Mesothelial cell of epicardium (in vitro differentiated cells): ENCODE measurements around the gene STRIT1. TPM values are rescaled to one million over a fixed set of nuclear protein-coding genes. Genes with fewer than 3 reads are reported as not detected.

ENCODE experiments used
- DNase-seq, 2 experiments: peaks; one replicate each; pipeline ENCODE4 v3.0.0; 2021; ENCODE audit warnings: low spot score in 2 of 2; ENCODE audit not compliant: unreplicated experiment in 2 of 2
- H3K27ac Mint-ChIP-seq: 2 replicates; pipeline ENCODE4 v1.8.0; 2021; ENCODE audit warnings: mixed read lengths
- H3K27me3 Mint-ChIP-seq: 2 replicates; pipeline ENCODE4 v1.8.0; 2021; ENCODE audit warnings: low read depth, mixed read lengths
- H3K36me3 Mint-ChIP-seq: 2 replicates; pipeline ENCODE4 v1.8.0; 2021; ENCODE audit warnings: mixed read lengths
- H3K4me1 Mint-ChIP-seq: 2 replicates; pipeline ENCODE4 v1.8.0; 2021; ENCODE audit warnings: mixed read lengths
- H3K4me3 Mint-ChIP-seq: 2 replicates; pipeline ENCODE4 v1.8.0; 2021; ENCODE audit warnings: mild to moderate bottlenecking, moderate library complexity, mixed read lengths
- H3K9me3 Mint-ChIP-seq: 2 replicates; pipeline ENCODE4 v1.8.0; 2021; ENCODE audit warnings: mixed read lengths
- total RNA-seq: library from RNA; stranded (reverse); gene quantifications from 3 replicates; pipeline ENCODE4 v1.2.1, GENCODE V29; 2021
- TF ChIP-seq, protein P1 (sequence below): fragments of 200-600 bp; sonication (generic); IDR thresholded peaks from one replicate; pipeline ENCODE4 v1.5.0; 2021; ENCODE audit warnings: antibody characterized with exemption; ENCODE audit not compliant: unreplicated experiment

STRIT1 gene
- total RNA-seq, 1 donor from 2014 or later: not detected

DNA sequence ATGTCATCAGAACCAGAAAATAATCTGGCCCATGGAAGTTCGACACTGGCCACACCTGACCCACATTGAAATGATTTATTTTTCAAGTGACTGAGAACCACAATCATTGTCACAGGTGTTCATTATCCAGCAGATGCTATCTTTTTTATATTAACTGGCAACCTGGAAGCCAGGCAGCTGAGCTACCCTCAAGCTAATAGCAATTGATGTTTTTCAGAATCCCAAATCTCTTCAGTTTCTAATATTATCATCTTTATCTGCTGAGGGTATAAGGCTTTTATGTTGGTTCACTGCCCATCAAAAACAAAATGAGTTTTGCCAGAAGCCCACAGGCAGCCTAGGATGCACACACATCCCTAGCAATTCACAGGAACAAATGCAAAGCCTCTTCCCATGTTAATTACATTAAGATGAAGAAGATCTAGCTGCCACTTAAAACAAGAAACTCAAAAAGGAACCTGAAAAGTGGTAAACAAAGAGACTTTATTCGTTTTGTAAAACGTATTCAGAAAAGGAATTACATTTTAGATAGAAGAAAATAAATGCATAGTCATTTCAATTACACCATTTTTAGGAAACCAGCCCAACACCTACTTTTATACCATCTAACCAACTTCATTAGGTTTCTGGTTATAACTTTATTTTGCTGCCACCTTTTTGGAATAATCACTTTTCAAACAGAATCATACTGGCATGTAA, 40.9 kb upstream of the STRIT1 start:
- Mint-ChIP-seq H3K9me3 (no peaks in the 10 kb centered on the region), H3K27ac (peak overlapping the region; percentile 22), H3K4me3 (no peak overlapping the region), H3K27me3 (no peaks in the 10 kb centered on the region), H3K4me1 (peaks cover 3% of the 10 kb centered on the region), H3K36me3 (no peaks in the 10 kb centered on the region)
- DNase-seq: no peak
- TF ChIP-seq, protein P1, sequence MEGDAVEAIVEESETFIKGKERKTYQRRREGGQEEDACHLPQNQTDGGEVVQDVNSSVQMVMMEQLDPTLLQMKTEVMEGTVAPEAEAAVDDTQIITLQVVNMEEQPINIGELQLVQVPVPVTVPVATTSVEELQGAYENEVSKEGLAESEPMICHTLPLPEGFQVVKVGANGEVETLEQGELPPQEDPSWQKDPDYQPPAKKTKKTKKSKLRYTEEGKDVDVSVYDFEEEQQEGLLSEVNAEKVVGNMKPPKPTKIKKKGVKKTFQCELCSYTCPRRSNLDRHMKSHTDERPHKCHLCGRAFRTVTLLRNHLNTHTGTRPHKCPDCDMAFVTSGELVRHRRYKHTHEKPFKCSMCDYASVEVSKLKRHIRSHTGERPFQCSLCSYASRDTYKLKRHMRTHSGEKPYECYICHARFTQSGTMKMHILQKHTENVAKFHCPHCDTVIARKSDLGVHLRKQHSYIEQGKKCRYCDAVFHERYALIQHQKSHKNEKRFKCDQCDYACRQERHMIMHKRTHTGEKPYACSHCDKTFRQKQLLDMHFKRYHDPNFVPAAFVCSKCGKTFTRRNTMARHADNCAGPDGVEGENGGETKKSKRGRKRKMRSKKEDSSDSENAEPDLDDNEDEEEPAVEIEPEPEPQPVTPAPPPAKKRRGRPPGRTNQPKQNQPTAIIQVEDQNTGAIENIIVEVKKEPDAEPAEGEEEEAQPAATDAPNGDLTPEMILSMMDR: no peak

DNA sequence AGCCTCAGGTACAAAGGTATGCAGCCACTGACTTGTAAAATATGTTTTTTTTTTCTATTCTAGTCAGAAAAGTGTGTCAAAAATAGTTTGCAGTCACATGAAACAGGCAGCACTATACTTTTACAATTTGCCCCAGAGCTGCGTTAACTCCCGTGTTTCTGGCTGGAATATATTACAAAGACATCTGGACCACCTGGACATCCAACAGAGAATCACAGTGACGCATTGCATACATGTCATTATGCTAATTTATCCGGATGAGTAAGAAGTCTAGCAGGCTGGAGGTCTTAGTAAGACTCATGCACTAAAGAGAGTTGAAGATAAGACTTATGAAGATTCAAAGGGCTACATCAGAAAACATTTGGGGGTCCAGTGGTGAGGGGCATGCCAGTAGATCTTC, 39.2 kb upstream of the STRIT1 start:
- TF ChIP-seq, protein P1: no peak
- H3K9me3 Mint-ChIP-seq: no peaks in the 10 kb centered on the region
- H3K4me3 Mint-ChIP-seq: no peak overlapping the region
- no peak overlapping the region for H3K27ac Mint-ChIP-seq
- DNase-seq: no peak
- no peaks in the 10 kb centered on the region for H3K27me3 Mint-ChIP-seq
- H3K4me1 Mint-ChIP-seq: peaks cover 8% of the 10 kb centered on the region
- H3K36me3 Mint-ChIP-seq: no peaks in the 10 kb centered on the region

DNA sequence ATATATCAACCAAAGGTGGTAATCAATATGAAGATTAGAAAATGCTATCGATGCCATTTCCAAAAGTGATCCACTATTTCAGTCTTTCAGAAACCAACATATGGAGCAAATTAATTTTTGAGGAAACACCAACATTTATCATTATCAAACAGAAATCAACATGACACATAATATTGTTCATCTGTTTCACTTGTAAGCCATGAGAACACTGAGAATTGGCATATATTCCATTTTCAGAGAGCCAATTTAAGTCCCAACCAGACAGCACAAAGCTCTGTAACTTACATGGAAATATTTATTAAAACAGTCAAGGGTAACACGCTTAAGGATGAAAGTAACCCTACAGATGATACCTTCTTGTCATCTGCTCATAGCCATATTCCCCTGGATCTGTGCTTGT, 37.6 kb upstream of the STRIT1 start:
- Mint-ChIP-seq H3K36me3 (no peaks in the 10 kb centered on the region), H3K9me3 (no peaks in the 10 kb centered on the region), H3K27me3 (no peaks in the 10 kb centered on the region), H3K4me3 (no peak overlapping the region), H3K4me1 (peaks cover 9% of the 10 kb centered on the region), H3K27ac (no peak overlapping the region)
- TF ChIP-seq, protein P1: no peak
- DNase-seq: no peak

DNA sequence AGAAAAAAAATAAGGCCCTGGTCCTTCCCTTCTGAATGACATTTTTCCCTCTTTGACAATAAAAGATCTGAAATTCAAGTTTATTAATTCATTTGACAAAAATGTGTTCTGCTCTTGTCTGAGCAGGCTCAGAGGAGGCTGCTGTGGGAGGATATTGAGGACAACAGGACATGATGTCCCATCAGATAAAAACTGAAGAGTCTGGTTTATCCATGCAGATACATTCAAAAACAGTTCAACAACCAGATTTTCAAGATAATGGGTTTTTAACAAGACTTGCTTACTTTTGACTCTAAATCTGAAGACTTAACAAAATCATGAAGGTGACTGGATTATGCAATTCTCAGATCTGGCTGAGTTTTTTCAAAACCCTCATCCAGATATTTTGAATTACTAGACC, 36.9 kb upstream of the STRIT1 start:
- Mint-ChIP-seq H3K27ac (no peak overlapping the region), H3K4me3 (no peak overlapping the region), H3K9me3 (no peaks in the 10 kb centered on the region), H3K4me1 (peaks cover 7% of the 10 kb centered on the region), H3K36me3 (no peaks in the 10 kb centered on the region), H3K27me3 (no peaks in the 10 kb centered on the region)
- no peak for DNase-seq
- TF ChIP-seq, protein P1: no peak

DNA sequence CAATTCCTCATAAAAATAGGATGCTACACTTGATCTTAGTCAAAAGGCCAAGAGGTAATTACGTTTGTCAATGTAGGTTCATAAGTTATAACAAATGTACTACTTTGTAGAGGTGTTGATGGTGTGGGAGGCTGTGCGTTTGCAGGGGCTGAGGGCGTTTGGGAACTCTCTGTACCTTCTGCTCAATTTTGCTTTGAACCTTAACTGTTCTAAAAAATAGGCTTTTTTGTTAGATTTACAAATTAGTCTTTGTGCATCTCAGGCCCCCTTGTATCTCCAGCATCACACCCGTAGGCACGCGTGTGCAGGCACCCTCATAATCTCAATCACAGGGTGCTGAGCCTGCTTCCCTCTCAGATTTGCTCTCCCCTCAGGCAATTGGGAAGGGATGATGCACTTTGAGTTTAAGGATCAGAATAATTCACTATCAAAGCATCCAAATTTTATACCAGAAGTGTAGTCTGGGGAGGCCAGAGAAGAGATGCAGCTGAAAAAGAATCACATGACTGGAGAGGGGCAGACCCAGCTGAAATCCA, 36.1 kb upstream of the STRIT1 start:
- H3K4me1 Mint-ChIP-seq: peaks cover 5% of the 10 kb centered on the region
- H3K36me3 Mint-ChIP-seq: no peaks in the 10 kb centered on the region
- H3K27ac Mint-ChIP-seq: no peak overlapping the region
- TF ChIP-seq, protein P1: no peak
- no peaks in the 10 kb centered on the region for H3K9me3 Mint-ChIP-seq
- no peaks in the 10 kb centered on the region for H3K27me3 Mint-ChIP-seq
- H3K4me3 Mint-ChIP-seq: no peak overlapping the region
- DNase-seq: no peak
